Measurements from ENCODE around the gene TREX2. TPM values are rescaled to one million over a fixed set of nuclear protein-coding genes. Genes with fewer than 3 reads are reported as not detected.

Gene TREX2
- total and polyA plus RNA-seq, 2 of the 4 experiments (the other 2 are of a cell fraction), result 0.36 to 0.84 TPM

GRCh38 chrX:153446950-153447580, 1.2 kb upstream of the TREX2 start:
- no peaks in the 10 kb centered on the region for H3K4me1 ChIP-seq (ENCODE audit: control insufficient read depth, insufficient read depth, low read length)
- no peak overlapping the region for H2AFZ ChIP-seq (replicated peaks; ENCODE audit: low read length, poor library complexity)
- WGBS, 2 experiments (ENCODE audit: extremely low coverage in 2 of 2, insufficient read length in 1 of 2), result 83% methylated on average over 9 of the region's 17 CpGs; no CpG with 5 or more reads in 1 of the 2 experiments
- no peaks in the 10 kb centered on the region for H3K79me1 ChIP-seq (ENCODE audit: low read depth in 1 of 2, low read length in 2 of 2)
- H3K23ac ChIP-seq (ENCODE audit: low read depth, low read length), result no peak overlapping the region
- H2AK9ac ChIP-seq (replicated peaks; ENCODE audit: low read depth, low read length, poor library complexity), result no peak overlapping the region
- no peak for ATAC-seq (ENCODE audit: low read depth)
- intact Hi-C loops (cut with micrococcal nuclease) (no loop called here), dilution Hi-C loops (cut with HindIII; ENCODE audit: low sequenced_read_pairs, unreplicated experiment) (no loop called here), in situ Hi-C loops (cut with MboI; ENCODE audit: low sequenced_read_pairs) (no loop called here)
- H4K20me1 ChIP-seq (ENCODE audit: insufficient read depth, low read length), result no peaks in the 10 kb centered on the region; the same call in 1 of the 2 replicates
- H3K56ac ChIP-seq (ENCODE audit: extremely low read depth, insufficient read depth, low read length), result no peak overlapping the region
- no peak overlapping the region for H2BK120ac ChIP-seq (ENCODE audit: low read depth, low read length)
- ChIA-PET CTCF (no interaction called here), POLR2A (ENCODE audit: unreplicated experiment) (no interaction called here)
- H3K36me3 ChIP-seq (ENCODE audit: control insufficient read depth, insufficient read depth, low read length), result no peaks in the 10 kb centered on the region
- peaks cover under 1% of the 10 kb centered on the region; the same call in 1 of the 2 replicates for H3K27me3 ChIP-seq (ENCODE audit: control insufficient read depth, insufficient read depth, low read length)
- H3K4me3 ChIP-seq (ENCODE audit: insufficient read depth, low read depth, low read length), result no peak overlapping the region
- TF ChIP-seq CTCF (conservative IDR thresholded peaks at IDR 0.05; ENCODE audit: low read depth, low read length) (no peak), CEBPB (IDR thresholded peaks at IDR 0.05; ENCODE audit: low read depth, low read length) (no peak), CHD1 (IDR thresholded peaks at IDR 0.05; ENCODE audit: low read depth, low read length) (no peak), FOS (IDR thresholded peaks at IDR 0.05; ENCODE audit: low read depth, low read length) (no peak), BHLHE40 (IDR thresholded peaks at IDR 0.05; ENCODE audit: low read depth, low read length) (no peak), MAFK (IDR thresholded peaks at IDR 0.05; ENCODE audit: low read depth, low read length) (no peak), MAZ (IDR thresholded peaks at IDR 0.05; ENCODE audit: borderline replicate concordance, low read depth, low read length) (no peak), USF2 (IDR thresholded peaks at IDR 0.05; ENCODE audit: low read depth, low read length) (no peak), ELK1 (IDR thresholded peaks at IDR 0.05; ENCODE audit: borderline replicate concordance, low read depth, low read length) (no peak), RAD21 (IDR thresholded peaks at IDR 0.05; ENCODE audit: low read length) (no peak), POLR2A (IDR thresholded peaks at IDR 0.05; ENCODE audit: low read depth, low read length) (no peak), RCOR1 (IDR thresholded peaks at IDR 0.05; ENCODE audit: insufficient replicate concordance, low read length) (no peak), MXI1 (IDR thresholded peaks at IDR 0.05; ENCODE audit: borderline replicate concordance, low read depth, low read length) (no peak), SMC3 (IDR thresholded peaks at IDR 0.05; ENCODE audit: low read depth, low read length) (no peak), RFX5 (IDR thresholded peaks at IDR 0.05; ENCODE audit: low read depth, low read length) (no peak), NFE2L2 (IDR thresholded peaks at IDR 0.05; ENCODE audit: low read depth, low read length) (no peak)
- DNase-seq, result no peak
- no peak overlapping the region for H4K8ac ChIP-seq (ENCODE audit: low read depth in 2 of 2, low read length in 2 of 2)
- no peak overlapping the region for H3K9ac ChIP-seq (ENCODE audit: low read depth, low read length)
- no peak overlapping the region for H2BK5ac ChIP-seq (ENCODE audit: low read depth, low read length, poor library complexity, severe bottlenecking)
- no peaks in the 10 kb centered on the region for H3K9me1 ChIP-seq (ENCODE audit: insufficient read depth, low read length)
- H3K4ac ChIP-seq (ENCODE audit: low read depth, low read length), result no peak overlapping the region
- H2BK15ac ChIP-seq (ENCODE audit: low read depth, low read length), result no peak overlapping the region
- no peak overlapping the region for H4K5ac ChIP-seq (ENCODE audit: low read depth, low read length)
- BruUV-seq (replicated peaks), result no TSS peak
- H2BK20ac ChIP-seq (ENCODE audit: low read depth, low read length), result no peak overlapping the region
- H3K9me3 ChIP-seq (ENCODE audit: control insufficient read depth, insufficient read depth, low read length), result peaks cover 3% of the 10 kb centered on the region; the same call in 1 of the 2 replicates
- H3K27ac ChIP-seq (ENCODE audit: insufficient read depth, low read length), result no peak overlapping the region
- no peak overlapping the region for H3K18ac ChIP-seq (ENCODE audit: low read depth, low read length)
- no peak overlapping the region for H3K4me2 ChIP-seq (ENCODE audit: low read depth, low read length)
- no peak overlapping the region for H3K14ac ChIP-seq (replicated peaks; ENCODE audit: low read depth, low read length)
- H4K91ac ChIP-seq (ENCODE audit: insufficient read depth, low read depth, low read length), result no peak overlapping the region
- no peak overlapping the region for H2AK5ac ChIP-seq (ENCODE audit: low read depth, low read length)

Measured in IMR-90 (cell line).